ENCODE measurements around the gene COPS3. TPM values are rescaled to one million over a fixed set of nuclear protein-coding genes. Genes with fewer than 3 reads are reported as not detected.

COPS3 gene
- 74.0 and 83.3 TPM in 2 replicates for total RNA-seq

DNA sequence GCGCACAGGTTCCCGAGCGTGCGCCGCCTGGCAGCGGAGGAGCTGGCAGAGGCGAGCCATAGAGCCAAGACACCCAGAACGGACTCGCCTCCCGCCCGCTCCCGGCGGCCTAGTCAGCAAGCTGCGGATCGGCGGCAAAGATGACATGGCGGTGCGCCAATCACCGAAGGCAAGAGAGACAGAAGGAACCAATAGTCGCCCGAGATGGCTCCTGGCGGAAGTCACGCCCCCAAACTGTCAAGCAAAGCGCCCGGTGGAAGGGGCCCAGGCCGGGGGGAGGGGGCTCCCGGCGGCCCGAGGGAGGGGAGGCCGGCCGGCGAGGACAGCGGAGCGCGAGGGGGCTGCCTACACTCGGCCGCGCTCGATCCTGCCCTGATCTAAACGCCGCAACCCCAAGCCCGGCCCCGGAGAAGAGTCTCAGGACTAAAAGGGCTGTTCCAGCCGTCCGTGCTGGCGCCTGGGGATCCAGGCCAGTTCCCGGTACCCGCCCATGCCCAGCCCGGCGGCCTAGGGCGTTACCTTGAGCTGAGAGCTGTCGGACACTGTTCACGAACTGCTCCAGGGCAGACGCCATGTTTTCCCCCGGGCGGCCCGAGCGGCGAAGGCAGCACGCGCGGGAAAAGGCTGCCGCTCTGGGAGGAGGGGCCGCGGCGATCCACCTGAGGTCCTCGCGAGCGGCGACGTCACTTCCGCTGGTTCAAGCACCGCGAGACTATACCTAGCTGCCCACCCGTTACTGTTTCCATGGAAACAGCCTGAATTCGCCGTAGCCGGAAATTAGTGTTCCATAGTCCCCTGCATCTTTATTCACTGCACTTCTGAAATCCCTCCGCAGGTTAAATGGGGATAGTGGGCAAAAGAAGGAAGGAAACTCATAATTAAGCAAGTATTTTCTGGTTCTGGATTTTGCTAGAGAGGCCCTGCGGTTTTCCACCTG is at the start of gene COPS3:
Gene COPS3 (minus strand): TSS at position 634 of the 937 bp plus-strand sequence. CDS start 60 bp downstream, at position 574.

DNA sequence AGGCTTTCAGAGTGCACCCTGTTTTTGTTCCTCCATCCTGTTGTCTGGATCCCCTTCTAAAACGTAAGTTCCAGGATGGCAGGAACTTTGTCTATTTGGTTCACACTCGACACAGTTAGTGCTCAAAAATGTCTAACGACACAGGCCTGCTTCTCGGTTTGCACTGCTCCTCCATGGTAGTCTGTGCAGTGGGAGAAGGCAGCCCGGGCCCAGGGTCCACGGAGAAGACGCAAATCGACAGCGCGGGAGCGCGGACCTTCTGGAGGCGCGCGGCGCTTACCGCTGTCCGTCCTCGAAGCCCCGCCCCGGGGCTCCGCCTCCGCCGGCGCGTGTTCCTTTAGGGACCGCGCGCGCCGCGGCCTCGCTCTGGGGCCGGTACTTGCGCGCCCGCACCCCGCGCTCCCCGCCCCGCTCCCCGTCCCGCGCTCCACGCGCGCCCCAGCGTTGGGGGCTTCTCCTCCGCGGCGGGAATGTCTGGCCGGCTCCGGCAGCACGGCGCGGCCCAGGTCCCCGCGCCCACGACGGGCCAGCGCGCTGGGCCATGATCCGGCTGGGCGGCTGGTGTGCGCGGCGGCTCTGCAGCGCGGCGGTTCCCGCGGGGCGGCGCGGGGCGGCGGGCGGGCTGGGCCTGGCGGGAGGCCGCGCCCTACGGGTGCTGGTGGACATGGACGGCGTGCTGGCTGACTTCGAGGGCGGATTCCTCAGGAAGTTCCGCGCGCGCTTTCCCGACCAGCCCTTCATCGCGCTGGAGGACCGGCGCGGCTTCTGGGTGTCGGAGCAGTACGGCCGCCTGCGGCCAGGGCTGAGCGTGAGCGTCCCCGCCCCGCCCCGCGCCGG is 22.2 kb upstream of the COPS3 start, which contains the start of gene NT5M:
Gene NT5M (plus strand): TSS at position 364 of the 837 bp plus-strand sequence. CDS start 178 bp downstream, at position 542.

DNA sequence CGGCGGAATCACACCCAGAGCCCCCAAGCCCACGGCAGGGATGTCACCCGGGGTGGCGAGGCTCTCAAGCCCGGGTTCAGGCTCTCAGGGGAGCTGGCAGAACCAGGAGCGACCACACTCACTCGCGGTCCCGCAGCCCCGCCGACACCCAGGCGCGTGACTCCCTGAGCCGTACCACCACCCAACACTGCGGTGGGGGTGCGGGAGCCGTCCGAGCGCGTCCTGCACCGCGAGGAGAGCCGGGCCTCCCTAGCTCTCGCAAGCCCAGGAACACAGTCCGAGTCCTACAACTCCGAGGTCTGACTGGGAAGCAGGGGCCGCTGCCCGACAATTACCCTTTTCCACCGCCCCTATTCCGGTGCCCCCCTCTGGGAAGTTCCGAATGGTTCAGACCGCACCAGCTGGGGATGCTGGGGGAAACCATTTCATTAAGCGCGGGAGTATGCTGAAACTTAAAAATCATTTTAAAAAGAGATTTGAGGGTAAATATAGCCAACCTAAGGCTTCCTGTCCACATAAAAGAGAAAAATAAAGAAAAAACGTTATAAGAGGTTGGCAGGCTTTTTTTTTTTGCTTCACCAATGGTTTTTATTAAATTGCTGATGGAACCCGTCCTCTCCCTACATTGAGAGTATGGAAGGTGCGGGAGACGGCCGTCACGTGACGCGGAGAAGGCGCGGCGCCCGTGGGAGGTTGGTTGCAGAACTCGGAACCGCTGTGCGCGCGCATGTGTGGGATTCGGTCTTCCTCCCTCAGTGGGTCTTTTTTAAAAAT is 43.8 kb downstream of the COPS3 start, which contains the start of gene FLCN:
Gene FLCN (minus strand): TSS at position 143 of the 774 bp plus-strand sequence. CDS start 9,031 bp downstream, outside the sequence.

GRCh38 chr17:17206124-17206912 is 74.7 kb downstream of the COPS3 start, which contains the start of gene PLD6:
TSS of gene PLD6 (minus strand) at chr17:17206333. CDS start at chr17:17206286, 47 bp downstream.

Other genes starting within 250 kb of the COPS3 start
- gene MPRIP, start 238.8 kb downstream of the COPS3 start, total RNA-seq = 158 and 182 TPM in 2 replicates
- gene PLD6, start 74.9 kb downstream of the COPS3 start, total RNA-seq = 1.4 and 3.6 TPM in 2 replicates
- gene FLCN, start 44.1 kb downstream of the COPS3 start, total RNA-seq = 36.0 and 52.5 TPM in 2 replicates
- 1.5 and 7.5 TPM in 2 replicates for gene NT5M, start 22.1 kb upstream of the COPS3 start, total RNA-seq
- gene MED9, start 195.8 kb upstream of the COPS3 start, total RNA-seq = 7.0 and 13.2 TPM in 2 replicates
- 3.6 TPM in 1 of 2 replicates, not detected in the other for gene RASD1, start 215.1 kb upstream of the COPS3 start, total RNA-seq